GM18867 (cell line): ENCODE data around the gene THOC6.

Experiments
- ATAC-seq: cut with Tn5 transposase; IDR thresholded peaks from one replicate; pipeline ENCODE4 v1.9.1; 2021; ENCODE audit warnings: mild to moderate bottlenecking, moderate library complexity; ENCODE audit not compliant: unreplicated experiment

THOC6 gene

DNA sequence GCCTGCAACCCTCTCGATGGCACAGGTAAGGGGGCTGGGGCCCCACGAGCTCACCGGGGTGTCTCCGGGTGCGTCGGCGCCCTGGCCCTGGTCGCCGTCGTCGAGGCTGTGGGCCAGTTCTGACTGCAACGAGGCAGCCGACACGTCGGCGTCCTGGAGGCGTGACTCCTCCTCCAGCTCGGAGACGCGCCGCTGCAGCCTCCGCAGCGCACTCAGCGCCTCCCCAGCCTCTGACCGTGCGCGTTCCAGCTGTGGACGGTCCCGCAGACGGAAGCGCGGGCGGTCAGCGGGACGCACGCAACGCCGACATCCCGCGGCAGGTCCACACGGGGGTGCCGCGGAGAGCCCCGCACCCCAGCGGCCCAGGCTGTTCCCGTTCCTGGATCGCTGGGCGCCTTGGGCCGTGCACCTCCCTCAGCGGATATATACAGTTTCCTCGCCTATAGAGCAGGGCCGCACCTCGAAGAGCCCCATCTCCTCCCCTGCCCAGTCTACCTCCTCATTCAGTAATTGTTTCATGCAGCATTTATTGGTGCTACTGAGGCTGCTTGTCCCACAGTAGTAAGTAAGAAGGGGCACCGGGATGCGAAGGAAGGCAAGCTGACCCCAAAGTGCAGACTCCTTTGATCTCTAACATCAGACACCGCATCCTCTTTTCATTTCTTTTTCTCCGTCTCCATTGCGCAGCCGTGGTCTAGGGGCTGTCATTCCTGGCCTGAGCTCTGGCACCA is 5.8 kb downstream of the THOC6 start:
- no peak for ATAC-seq

DNA sequence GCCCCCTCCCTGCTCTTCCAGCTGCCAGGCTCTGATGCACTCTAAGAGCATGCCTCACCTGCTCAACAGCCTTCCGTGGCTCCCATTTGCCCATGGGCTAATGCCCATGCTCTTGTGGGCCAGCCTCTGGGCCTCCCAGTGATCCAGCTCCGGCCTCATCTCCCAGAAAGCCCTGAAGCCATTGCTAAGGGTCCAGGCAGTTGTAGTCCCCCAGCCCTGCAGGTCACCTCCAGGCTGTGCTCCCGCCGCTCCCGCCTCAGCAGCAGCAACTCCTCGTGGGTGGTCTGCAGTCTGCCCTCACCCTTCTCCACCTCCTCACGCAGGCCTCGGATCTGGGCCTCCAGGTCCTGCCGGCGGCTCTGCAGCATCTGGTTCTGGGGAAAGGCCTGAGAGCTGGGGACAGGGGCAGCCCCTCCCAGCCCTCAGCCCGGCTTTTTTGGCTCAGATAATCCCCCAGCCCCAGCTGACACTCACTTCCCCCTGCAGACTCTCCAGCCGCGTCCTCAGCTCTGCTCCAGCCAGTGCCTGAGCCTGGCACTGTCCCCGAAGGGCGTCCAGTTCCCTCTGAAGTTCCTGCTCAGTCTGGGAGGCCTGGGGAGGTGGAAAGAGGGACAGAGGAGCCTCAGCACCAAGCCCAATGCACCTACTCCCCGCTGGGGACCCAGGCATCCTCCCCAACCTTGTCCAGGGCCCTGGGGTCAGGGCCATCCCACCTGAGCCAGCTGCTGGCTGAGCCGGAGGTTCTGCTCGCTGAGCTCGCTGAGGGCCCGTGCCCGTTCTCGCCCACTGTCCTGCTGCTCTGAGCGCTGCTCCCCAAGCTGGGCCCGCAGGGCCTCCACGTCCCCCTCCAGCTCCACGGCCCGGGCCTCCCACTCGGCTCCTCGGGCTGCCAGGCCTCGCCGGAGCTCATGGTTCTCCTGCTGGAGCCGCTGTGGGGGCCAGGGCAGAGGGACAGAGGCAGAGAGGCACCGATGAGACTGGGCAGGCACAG is 6.7 kb downstream of the THOC6 start:
- ATAC-seq = no peak

DNA sequence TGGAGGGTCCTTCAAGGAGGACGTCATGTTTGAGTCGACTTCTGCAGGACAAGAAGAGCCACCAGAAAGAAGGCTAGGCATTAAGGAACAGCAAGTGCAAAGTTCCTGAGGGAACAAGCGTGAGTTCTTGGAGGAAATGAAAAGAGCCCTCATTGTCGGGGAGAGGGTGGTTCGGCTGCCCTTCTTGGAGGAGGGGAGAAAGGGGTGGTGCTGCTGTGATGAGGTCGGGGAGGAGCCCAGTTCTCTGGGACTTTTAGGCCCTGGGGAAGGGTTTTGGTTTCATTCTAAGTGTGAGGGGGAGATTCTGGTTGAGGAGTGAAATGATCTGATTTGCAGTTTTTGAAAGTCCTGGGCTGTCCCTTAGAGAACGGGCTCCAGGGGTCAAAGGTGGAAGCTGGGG is 8.8 kb downstream of the THOC6 start:
- no peak for ATAC-seq

DNA sequence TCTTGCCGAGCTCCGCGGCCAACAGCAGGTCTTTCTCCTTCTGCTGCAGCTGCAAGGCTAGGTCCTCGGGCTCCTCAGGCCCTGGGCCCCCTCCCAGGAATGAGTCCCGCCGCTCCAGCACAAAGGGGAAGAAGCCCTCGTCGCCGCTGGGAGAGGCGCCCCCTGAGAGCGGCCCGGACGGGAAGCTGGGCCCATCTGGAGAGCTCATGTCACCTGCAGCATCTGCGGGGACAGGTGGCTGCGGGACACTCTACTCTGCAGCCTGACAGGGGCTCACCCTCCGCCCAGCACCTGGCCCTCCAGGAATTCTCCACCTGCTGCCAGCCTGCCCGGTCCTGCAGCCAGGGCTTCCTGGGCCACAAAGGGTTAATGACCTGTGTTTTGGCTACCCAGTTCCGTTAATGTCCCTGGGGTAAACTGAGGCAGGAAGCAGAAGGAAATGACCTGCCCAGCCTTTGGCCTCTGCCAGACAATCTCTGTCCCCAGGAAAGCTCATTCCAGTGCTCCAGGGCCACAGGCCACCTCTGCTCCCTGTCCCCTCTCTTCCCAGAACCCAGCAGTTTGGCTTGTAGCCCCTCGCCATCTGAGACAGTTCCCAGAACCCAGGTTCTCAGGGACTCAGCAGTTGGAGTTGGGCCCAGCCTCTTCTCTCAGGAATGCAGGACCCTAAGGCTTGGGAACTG is 11.6 kb downstream of the THOC6 start:
- ATAC-seq = no peak

DNA sequence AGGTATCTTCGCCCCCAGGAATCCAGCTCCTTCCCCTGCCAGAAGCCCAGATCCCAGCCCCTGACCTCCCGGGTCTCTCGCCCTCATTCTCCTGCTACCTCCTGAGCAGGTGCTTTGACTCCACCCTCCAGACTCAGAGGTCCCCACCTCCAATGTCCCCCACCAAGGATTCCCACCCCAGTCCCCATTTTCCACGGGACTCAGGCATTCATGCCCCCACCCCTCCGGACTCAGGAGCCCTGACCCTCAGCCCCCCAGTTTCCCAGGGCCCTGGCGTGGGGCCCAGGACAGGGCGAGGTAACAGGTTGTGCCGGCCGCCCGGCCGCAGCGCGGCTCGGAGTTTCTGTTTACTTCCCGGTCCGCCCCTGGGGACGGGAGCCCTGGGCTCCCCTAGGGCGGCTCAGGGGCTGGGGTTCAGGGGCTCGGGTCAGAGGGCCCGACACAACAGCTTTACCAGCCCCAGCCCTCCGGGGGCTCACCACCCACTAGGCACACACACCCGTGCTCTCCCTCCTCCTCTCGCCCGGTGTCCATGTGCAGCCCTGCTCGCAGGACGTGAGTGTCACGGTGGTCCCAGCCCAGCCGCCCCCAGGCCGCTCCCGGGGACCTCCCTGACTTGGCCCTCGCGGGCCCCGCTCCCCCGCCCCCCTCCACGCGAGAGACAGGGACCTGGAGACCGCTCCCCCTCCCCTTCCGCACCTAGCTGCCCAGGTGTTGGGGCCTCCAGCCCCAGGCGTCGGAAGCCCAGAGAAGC is 12.3 kb downstream of the THOC6 start:
- ATAC-seq = no peak

DNA sequence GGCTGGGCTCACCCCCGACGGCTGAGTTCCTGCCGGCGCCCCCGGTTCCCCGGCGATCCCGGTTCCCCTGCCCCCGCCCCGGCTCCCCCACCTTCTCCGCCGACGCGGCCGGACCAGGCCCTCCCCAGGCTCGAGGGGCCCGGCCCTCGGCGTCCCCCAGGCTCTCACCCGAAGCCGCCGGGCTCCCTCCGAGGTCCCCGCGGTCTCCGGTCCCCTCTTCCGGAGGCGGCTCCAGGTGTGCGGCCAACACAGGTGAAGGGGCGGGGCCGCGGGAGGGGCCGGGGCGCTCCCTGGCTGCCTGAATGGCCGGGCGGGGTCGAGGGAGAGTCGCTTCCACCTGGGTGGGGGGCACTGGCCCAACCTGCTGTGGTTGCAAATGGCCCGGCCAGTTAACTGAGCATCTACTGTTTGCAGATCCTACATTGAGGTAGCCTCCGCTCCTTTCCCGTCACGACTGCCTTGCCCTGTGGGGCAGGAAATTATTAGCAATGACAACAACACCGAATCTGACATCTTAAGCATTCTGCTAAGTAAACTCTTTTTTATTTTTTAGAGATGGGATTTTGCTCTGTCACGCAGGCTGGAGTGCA is 13.0 kb downstream of the THOC6 start, which contains the start of gene BICDL2:
TSS of gene BICDL2 (minus strand) at position 219 of the 590 bp plus-strand sequence. CDS start 1,448 bp downstream, outside the sequence.
- no peak for ATAC-seq

DNA sequence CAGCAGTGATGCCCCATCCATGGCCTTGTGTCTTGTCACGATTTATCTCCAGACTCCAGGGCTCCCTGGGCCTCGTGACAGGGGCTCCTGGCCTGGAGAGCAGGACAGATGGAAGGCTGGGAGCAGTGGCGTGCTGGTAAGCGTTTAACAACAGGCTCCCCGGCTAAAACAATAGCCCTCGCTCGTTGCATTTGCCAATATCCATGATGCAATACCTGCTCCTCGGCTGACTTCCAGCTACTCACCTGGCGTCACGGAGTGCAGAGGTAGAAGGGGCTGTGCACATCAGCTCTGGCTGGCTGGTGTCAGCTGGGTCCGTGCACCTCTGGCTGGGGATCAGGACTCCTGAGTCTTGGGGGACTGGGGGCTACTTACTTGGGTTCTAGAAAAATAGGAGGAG is 14.4 kb downstream of the THOC6 start:
- no peak for ATAC-seq

DNA sequence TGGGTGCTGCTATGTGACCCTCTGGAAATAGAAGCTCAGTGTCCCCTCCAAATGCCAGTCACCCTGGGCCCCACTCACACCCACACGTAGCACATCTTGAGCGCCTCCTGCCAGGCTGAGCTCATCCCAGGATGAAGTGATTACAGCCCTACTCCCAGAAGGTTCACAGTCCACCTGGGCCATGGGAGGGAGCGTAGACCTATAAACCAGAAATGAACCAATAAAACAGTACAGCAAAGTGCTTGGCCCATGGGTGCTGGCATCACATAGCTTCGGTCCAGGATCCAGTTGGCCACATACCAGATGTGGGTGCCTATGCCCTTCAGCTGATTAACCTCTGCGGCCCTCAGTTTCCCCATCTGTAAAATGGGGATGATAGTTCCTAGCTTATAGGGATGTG is 15.1 kb downstream of the THOC6 start:
- no peak for ATAC-seq

DNA sequence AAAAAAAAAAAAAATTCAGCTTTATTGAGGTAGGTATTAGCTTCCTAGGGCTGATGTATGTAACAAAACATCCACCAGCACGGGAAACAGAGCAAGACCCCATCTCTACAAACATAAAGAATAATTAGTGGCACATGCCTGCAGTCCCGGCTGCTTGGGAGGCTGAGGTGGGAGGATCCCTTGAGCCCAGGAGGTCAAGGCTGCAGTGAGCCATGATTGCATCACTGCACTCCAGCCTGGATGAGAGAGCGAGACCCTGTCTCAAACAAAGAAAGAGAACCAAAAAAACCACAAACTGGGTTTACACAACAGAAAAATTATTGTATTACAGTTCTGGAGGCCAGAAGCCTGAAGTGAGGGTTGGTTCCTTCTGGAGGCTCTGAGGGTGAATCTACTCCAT is 18.5 kb downstream of the THOC6 start:
- no peak for ATAC-seq

DNA sequence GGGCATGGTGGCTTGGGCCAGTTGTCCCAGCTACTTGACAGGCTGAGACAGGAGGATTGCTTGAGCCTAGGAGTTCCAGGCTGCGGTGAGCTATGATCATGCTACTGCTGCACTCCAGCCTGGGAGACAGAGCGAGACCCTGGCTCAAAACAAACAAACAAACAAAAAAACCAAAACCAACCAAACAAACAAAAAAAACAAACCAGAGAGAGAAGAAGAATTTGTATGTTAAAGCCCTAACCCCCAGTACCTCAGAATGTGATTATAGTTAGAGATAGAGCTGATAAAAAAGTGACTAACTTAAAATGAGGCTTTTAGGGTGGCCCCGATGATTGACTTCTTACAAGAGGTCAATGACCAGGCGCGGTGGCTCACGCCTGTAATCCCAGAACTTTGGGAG is 20.9 kb downstream of the THOC6 start:
- ATAC-seq = no peak

DNA sequence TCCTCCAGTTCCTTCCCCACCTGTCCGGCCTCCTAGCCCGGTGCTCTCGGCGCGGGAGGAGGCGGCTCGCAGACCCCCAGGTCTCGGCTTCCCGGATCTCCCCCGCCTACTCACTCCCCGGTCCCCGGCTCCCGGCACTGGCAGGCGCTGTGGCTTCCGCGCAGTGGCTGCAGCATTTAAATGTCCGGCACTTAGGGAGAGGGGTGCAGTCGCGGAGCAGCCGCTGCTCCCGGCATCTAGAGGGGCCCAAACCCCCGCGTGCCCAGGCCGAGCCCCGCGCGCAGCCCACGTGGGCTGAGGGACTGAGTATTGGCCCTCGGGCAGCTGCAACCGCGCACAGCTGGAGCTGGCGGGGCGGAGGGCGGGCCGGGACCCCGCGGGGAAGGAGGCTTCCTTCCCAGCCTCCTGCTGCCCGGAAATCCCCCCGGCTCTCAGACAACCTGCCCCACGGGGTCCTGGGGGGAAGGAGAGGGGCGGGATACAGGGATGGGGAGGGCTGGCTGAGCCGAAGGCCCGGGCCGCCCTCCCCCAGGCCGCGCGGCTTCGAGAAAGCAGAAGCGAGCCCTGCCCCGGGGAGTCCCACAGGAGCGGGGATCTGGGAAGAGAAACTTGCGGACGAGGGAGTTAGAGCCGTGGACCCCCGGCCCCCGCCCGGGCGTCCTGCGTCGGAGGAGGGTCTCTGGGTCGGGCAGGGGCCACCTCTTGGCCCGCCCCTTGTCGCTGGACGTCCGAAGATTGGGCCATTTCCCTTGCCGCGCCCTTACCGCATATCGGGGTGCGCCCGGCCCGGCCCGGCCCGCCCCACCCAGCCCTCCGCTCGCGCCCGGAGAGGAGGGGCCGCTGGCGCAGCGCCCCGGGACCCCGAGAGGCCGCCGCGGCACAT is 22.2 kb downstream of the THOC6 start, which contains the start of gene MMP25:
TSS of gene MMP25 (plus strand) at position 804 of the 883 bp plus-strand sequence. CDS start 357 bp downstream, outside the sequence.
- no peak for ATAC-seq

DNA sequence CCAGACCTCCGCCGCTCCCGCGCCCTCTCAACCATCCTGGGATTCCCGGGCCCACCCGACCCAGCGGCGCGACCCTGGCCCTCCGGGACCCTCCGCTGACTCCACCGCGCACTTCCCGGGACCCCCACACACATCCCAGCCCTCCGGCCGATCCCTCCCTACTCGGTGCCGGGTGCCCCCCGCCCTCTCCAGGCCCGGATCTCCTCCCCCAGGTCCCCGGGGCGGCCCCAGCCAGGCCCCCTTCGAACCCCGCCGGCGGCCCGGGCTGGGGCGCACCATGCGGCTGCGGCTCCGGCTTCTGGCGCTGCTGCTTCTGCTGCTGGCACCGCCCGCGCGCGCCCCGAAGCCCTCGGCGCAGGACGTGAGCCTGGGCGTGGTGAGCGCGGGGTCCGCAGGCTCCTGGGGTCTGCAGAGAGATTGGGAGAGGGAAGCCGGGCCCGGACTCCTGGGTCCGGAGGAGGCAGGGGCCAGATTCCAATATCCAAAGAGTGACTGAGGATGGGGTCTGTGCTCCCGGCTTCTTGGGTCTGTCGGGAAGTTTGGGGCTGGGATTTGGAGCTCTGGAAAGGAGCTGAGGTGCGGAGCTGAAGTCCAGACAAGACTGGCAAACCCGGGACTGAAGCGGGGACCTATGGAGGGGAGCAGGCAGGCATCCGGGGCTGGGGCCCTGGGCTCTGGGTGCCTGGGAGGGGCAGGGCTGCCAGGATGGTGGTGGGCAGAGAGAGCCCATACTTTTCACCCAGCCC is 23.0 kb downstream of the THOC6 start:
- ATAC-seq = no peak

DNA sequence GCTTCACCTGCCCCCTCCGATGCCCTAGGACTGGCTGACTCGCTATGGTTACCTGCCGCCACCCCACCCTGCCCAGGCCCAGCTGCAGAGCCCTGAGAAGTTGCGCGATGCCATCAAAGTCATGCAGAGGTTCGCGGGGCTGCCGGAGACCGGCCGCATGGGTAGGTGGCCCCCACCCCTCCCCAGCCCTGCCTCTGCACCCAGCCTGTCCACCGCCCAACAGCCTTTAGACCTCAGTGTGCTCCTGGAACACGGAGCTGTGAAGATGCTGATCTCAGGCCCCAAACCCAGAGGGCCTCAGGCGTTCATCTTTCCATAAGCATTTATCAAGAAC is 23.5 kb downstream of the THOC6 start:
- no peak for ATAC-seq

DNA sequence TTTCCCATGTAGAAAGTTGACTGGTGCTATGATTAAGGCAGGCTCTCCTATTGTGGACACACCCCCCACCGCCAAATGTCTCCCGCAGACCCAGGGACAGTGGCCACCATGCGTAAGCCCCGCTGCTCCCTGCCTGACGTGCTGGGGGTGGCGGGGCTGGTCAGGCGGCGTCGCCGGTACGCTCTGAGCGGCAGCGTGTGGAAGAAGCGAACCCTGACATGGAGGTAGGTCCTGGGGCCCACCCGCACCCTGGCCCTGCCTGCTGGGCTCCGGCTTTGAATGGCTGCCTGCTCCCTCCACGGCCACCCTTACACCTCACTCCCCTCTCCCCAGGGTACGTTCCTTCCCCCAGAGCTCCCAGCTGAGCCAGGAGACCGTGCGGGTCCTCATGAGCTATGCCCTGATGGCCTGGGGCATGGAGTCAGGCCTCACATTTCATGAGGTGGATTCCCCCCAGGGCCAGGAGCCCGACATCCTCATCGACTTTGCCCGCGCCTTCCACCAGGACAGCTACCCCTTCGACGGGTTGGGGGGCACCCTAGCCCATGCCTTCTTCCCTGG is 26.2 kb downstream of the THOC6 start:
- no peak for ATAC-seq

DNA sequence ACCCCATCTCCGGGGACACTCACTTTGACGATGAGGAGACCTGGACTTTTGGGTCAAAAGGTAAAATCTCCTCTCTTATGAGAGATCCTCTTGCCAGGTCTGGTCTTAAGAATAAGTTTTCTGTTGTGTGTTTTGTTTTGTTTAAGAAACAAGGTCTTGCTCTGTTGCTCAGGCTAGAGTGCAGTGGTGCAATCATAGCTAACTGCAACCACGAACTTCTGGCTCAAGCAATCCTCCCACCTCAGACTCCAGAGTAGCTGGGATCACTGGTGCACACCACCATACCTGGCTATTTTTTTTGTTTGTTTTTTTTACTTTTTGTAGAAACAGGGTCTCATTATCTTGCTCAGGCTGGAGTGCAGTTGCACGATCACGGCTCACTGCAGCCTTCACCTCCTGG is 26.7 kb downstream of the THOC6 start:
- ATAC-seq = no peak

DNA sequence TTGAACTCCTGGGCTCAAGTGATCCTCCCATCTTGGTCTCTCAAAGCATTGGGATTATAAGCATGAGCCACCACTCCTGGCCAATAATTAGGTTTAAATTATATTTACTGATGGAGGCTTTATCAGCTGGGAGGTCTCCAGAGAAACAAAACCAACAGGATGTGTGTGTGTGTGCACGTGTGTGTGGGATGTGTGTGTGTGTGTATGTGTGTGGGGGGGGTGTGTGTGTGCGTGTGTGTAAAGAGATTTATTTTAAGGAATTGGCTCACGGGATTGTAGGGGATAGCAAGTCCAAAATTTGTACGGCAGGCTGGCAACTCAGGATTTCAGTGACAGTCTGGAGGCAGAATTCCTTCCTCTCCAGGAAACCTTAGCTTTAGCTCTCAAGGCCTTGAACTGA is 27.2 kb downstream of the THOC6 start:
- ATAC-seq = no peak

DNA sequence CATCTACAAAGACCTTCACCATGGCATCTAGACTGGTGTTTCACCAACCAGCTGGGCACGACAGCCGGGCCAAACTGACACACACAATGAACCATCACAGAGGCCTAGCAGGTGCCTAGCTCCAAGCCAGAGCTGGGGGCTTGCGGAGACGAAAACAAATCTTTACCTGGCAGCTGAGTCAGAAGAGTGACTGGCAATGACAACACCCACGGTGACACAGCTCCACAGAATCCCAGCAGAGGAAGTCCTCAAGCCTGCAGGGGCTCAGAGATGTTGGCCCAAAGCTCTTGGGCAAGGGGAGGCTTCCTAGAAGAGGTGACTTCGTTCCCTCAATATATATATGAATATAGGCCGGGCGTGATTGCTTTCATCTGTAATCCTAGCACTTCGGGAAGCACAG is 27.7 kb downstream of the THOC6 start:
- ATAC-seq = no peak
